K562 (cell line): ENCODE results near the gene CKS2. TPM values are rescaled to one million over a fixed set of nuclear protein-coding genes. Genes with fewer than 3 reads are reported as not detected.
A peak's percentile ranks its signal among the peaks of the same experiment; 100 is the strongest.

Source experiments
- ATAC-seq: fragments of 200-7000 bp; cut with Tn5 transposase; 3 replicates; pipeline ENCODE4 v1.9.1; 2020; ENCODE audit warnings: moderate library complexity
- BruUV-seq: library from RNA; stranded (reverse); fragments of 400-500 nt; replicated peaks from 2 replicates; lab custom pipeline; 2021; lab: Mats Ljungman, UMichigan
- CTCF ChIA-PET: fragments of 300-600 bp; formaldehyde crosslinking; extraction: SDS; loops from one replicate; lab custom pipeline; 2021; ENCODE audit warnings: low intra/inter-chr PET ratio; lab: Yijun Ruan, JAX
- POLR2A ChIA-PET: fragments of 300-600, 350-650 bp; sonication (Branson Sonifier 250); formaldehyde crosslinking; extraction: SDS; loops from one replicate; lab custom pipeline; 2021; ENCODE audit warnings: antibody characterized with exemption, inconsistent platforms; lab: Yijun Ruan, JAX
- DNase-seq, 4 experiments: peaks; one replicate each; pipeline versions ENCODE4 v3.0.0 to v3.0.0-alpha.2; 2011 to 2018; ENCODE audit warnings: low spot score in 3 of 4, mixed read lengths in 3 of 4; ENCODE audit errors: extremely low read depth in 1 of 4
- FAIRE-seq: peaks from 2 replicates; lab custom pipeline; 2011; peaks lifted over from hg19 to GRCh38; lab: Jason Lieb, UNC
- H2AFZ ChIP-seq: 2 replicates; pipeline ENCODE4 v1.6.0; 2011; ENCODE audit warnings: low read depth, low read length, control low read depth, inconsistent platforms
- H3K27ac ChIP-seq: fragments of 200-600 bp; 3 replicates; pipeline ENCODE4 v1.8.0; 2011; ENCODE audit warnings: low read depth, mild to moderate bottlenecking, control low read depth, inconsistent platforms, low read length, moderate library complexity, mixed read lengths; ENCODE audit errors: extremely low read depth
- H3K27me3 ChIP-seq, 2 experiments: fragments of 300-600 bp in 1 of 2; 2 replicates in 1 of 2; 3 replicates in 1 of 2; pipeline versions ENCODE4 v1.6.0 to v1.8.0; 2011; ENCODE audit warnings: inconsistent platforms in 2 of 2, low read length in 2 of 2, mild to moderate bottlenecking in 1 of 2, mixed read lengths in 1 of 2, moderate library complexity in 1 of 2; ENCODE audit not compliant: control insufficient read depth in 2 of 2, insufficient read depth in 2 of 2
- H3K36me3 ChIP-seq: fragments of 300-600 bp; 3 replicates; pipeline ENCODE4 v1.8.0; 2011; ENCODE audit warnings: mild to moderate bottlenecking, low read length, inconsistent platforms; ENCODE audit not compliant: control insufficient read depth, insufficient read depth
- H3K4me1 ChIP-seq, 2 experiments: fragments of 200-600 bp in 1 of 2; replicated peaks in 1 of 2; 2 replicates in 1 of 2; 3 replicates in 1 of 2; pipeline versions ENCODE4 v1.5.1 to v1.8.0; 2011; ENCODE audit warnings: inconsistent platforms in 2 of 2, low read length in 2 of 2, mild to moderate bottlenecking in 1 of 2, mixed read lengths in 1 of 2, moderate library complexity in 1 of 2; ENCODE audit not compliant: control insufficient read depth in 2 of 2, insufficient read depth in 2 of 2
- H3K4me2 ChIP-seq: 2 replicates; pipeline ENCODE4 v1.6.1; 2011; ENCODE audit warnings: low read length, control low read depth, inconsistent platforms, mixed read lengths; ENCODE audit not compliant: insufficient read depth
- H3K4me3 ChIP-seq: fragments of 200-600 bp; sonication (generic), shearing (Covaris generic); 2 replicates; pipeline ENCODE4 v1.5.1; 2016; ENCODE audit warnings: control low read depth, inconsistent platforms
- H3K79me2 ChIP-seq: fragments of 200-600 bp; 3 replicates; pipeline ENCODE4 v1.8.0; 2011; ENCODE audit warnings: low read length, inconsistent platforms; ENCODE audit not compliant: control insufficient read depth, insufficient read depth
- H3K9ac ChIP-seq, 2 experiments: 2 replicates each; pipeline versions ENCODE4 v1.6.0 to v1.6.1; 2011; ENCODE audit warnings: low read depth in 2 of 2, low read length in 2 of 2, control low read depth in 1 of 2, inconsistent platforms in 1 of 2, mild to moderate bottlenecking in 1 of 2, mixed read lengths in 1 of 2; ENCODE audit not compliant: insufficient read depth in 1 of 2
- H3K9me1 ChIP-seq: one replicate; pipeline ENCODE4 v1.6.0; 2011; ENCODE audit warnings: inconsistent platforms, mild to moderate bottlenecking, low read length, moderate library complexity; ENCODE audit not compliant: control insufficient read depth, insufficient read depth
- H3K9me3 ChIP-seq: replicated peaks from 2 replicates; pipeline ENCODE4 v1.5.1; 2011; ENCODE audit warnings: low read depth, low read length, inconsistent platforms; ENCODE audit not compliant: control insufficient read depth, insufficient read depth
- H4K20me1 ChIP-seq: replicated peaks from 2 replicates; pipeline ENCODE4 v1.6.1; 2011; ENCODE audit warnings: low read length, inconsistent platforms, mixed read lengths; ENCODE audit not compliant: control insufficient read depth, insufficient read depth
- BCLAF1 ChIP-seq, 2 experiments: fragments of 450-650 bp in 1 of 2; IDR thresholded peaks; 2 replicates each; pipeline ENCODE4 v1.6.1; 2011 to 2017; ENCODE audit warnings: low read depth in 2 of 2, antibody characterized with exemption in 1 of 2, borderline replicate concordance in 1 of 2, low read length in 1 of 2, mild to moderate bottlenecking in 1 of 2, mixed read lengths in 1 of 2; ENCODE audit not compliant: control insufficient read depth in 1 of 2
- WGBS: fragments of 100-300 bp; shearing (Covaris generic); methylation state at CpG from one replicate; pipeline ENCODE4 v1.1.6; 2016; ENCODE audit warnings: low coverage, mixed read lengths; ENCODE audit not compliant: insufficient coverage; ENCODE audit errors: missing lambda C conversion rate; 5-methylcytosine and 5-hydroxymethylcytosine counted together
- in situ Hi-C: fragments of 300-500 bp; cut with MboI; formaldehyde crosslinking; loops from 4 replicates; pipeline ENCODE4 v1.15.0; 2018; ENCODE audit warnings: inconsistent platforms, mixed read lengths
- intact Hi-C: fragments of 100-400 bp; cut with micrococcal nuclease; formaldehyde crosslinking; loops from 2 replicates; pipeline ENCODE4 v1.14.2; 2022
- polyA plus RNA-seq, 8 experiments: library from polyadenylated mRNA; depleted of rRNA in 4 of 8; stranded (reverse) in 5 of 8; unstranded in 3 of 8; fragments of >200 nt; fragmentation: Nextera tagmentation in 2 of 8; fragmentation: Illumina TruSeq in 1 of 8; extraction: Ambion mirVana in 2 of 8; extraction: Trizol in 1 of 8; gene quantifications; 2 replicates each; pipeline versions ENCODE4 v1.2.1 to v1.2.3, GENCODE V29; 2011 to 2014; ENCODE audit warnings: inconsistent platforms in 1 of 8, missing spikeins in 1 of 8
- total RNA-seq, 7 experiments: library from RNA; depleted of rRNA in 6 of 7; stranded (reverse); fragments of >200 nt in 6 of 7; fragmentation: Illumina TruSeq in 2 of 7; extraction: Trizol in 2 of 7; gene quantifications; 2 replicates each; pipeline versions ENCODE4 v1.2.1 to v1.2.3, GENCODE V29; 2011 to 2021; ENCODE audit warnings: low replicate concordance in 1 of 7
- TF ChIP-seq, protein P1 (sequence below): sonication (generic); IDR thresholded peaks from 2 replicates; pipeline ENCODE4 v1.6.1; 2016
- TF ChIP-seq, protein P2 (sequence below): fragments of 450-650 bp; IDR thresholded peaks from 2 replicates; pipeline ENCODE4 v1.7.0; 2016; ENCODE audit warnings: borderline replicate concordance

CKS2 gene
- total and polyA plus RNA-seq, 9 of the 15 experiments (the other 6 are each of a cell fraction or from before 2014, with no cell fraction given): 123 to 941 (median 321) TPM

- peak overlapping the region; percentile 57; the same call in 2 of the 3 replicates for H3K27ac ChIP-seq
- peaks cover 60% of the 10 kb centered on the region for H3K36me3 ChIP-seq
Measured at GRCh38 chr9:89313842-89314241, 2.8 kb downstream of the CKS2 start.

More at GRCh38 chr9:89313842-89314241, 2.8 kb downstream of the CKS2 start:
- DNase-seq (no peak), FAIRE-seq (peak; percentile 29), ATAC-seq (no peak)
- Histone ChIP-seq H3K9me3 (no peaks in the 10 kb centered on the region), H3K4me1 (peaks cover 10 to 11% of the 10 kb centered on the region in 2 experiments; a peak in 3 of 5 replicates), H3K9ac (peak overlapping the region; percentile 14 to 98; a peak in 3 of 4 replicates), H3K79me2 (peaks cover 82% of the 10 kb centered on the region), H3K4me2 (peak overlapping the region; percentile 74), H3K27me3 (no peaks in the 10 kb centered on the region), H3K9me1 (peaks cover 4% of the 10 kb centered on the region), H2AFZ (no peak overlapping the region), H3K4me3 (peak overlapping the region; percentile 82), H4K20me1 (peaks cover 28% of the 10 kb centered on the region)
- in situ Hi-C loops: no loop called here
- 0% methylated on average over 1 of the region's 1 CpG for WGBS
- intact Hi-C loops: no loop called here
- no TSS peak for BruUV-seq
- TF ChIP-seq, protein P1, sequence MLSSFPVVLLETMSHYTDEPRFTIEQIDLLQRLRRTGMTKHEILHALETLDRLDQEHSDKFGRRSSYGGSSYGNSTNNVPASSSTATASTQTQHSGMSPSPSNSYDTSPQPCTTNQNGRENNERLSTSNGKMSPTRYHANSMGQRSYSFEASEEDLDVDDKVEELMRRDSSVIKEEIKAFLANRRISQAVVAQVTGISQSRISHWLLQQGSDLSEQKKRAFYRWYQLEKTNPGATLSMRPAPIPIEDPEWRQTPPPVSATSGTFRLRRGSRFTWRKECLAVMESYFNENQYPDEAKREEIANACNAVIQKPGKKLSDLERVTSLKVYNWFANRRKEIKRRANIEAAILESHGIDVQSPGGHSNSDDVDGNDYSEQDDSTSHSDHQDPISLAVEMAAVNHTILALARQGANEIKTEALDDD: peak; percentile 72
- TF ChIP-seq, protein P2, sequence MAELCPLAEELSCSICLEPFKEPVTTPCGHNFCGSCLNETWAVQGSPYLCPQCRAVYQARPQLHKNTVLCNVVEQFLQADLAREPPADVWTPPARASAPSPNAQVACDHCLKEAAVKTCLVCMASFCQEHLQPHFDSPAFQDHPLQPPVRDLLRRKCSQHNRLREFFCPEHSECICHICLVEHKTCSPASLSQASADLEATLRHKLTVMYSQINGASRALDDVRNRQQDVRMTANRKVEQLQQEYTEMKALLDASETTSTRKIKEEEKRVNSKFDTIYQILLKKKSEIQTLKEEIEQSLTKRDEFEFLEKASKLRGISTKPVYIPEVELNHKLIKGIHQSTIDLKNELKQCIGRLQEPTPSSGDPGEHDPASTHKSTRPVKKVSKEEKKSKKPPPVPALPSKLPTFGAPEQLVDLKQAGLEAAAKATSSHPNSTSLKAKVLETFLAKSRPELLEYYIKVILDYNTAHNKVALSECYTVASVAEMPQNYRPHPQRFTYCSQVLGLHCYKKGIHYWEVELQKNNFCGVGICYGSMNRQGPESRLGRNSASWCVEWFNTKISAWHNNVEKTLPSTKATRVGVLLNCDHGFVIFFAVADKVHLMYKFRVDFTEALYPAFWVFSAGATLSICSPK: no peak
- 0 out of 4 replicates have a peak, but pooled peaks of 1 of the 2 experiments have one; percentile 12 for TF ChIP-seq BCLAF1 (IDR thresholded peaks at IDR 0.05; ENCODE audit: borderline replicate concordance in 1 of 2, control insufficient read depth in 1 of 2, low read depth in 2 of 2, low read length in 1 of 2)
- ChIA-PET CTCF (no interaction called here), POLR2A (no interaction called here)
